GM18499 (cell line): ENCODE measurements around the gene EFNA2.
"Not testable (repeated sequence)": the region's sequence is repeated elsewhere in the genome, so short reads cannot be mapped to it uniquely, and the experiment has no call there.

Source experiments
- ATAC-seq: cut with Tn5 transposase; IDR thresholded peaks from one replicate; pipeline ENCODE4 v1.9.1; 2021; ENCODE audit warnings: moderate number of reproducible peaks; ENCODE audit not compliant: insufficient read depth, unreplicated experiment

The EFNA2 gene

GRCh38 chr19:1294688-1295087 lies 9.0 kb downstream of the EFNA2 start:
- ATAC-seq = no peak

GRCh38 chr19:1295169-1296012 lies 9.7 kb downstream of the EFNA2 start:
- no peak for ATAC-seq

GRCh38 chr19:1296078-1296477 lies 10.4 kb downstream of the EFNA2 start:
- no peak for ATAC-seq

GRCh38 chr19:1296575-1297271 lies 11.1 kb downstream of the EFNA2 start:
- ATAC-seq = no peak

- ATAC-seq = no peak
These were observed 12.6 kb downstream of the EFNA2 start for GRCh38 chr19:1298235-1298634.

GRCh38 chr19:1299801-1300200 lies 14.1 kb downstream of the EFNA2 start:
- ATAC-seq = no peak

GRCh38 chr19:1300744-1301490 lies 15.2 kb downstream of the EFNA2 start:
- no peak for ATAC-seq

GRCh38 chr19:1302533-1303239 lies 17.0 kb downstream of the EFNA2 start:
- no peak for ATAC-seq

- no peak for ATAC-seq
These were observed 18.7 kb downstream of the EFNA2 start for GRCh38 chr19:1304197-1304924.

GRCh38 chr19:1305354-1305753 lies 19.7 kb downstream of the EFNA2 start:
- not testable (repeated sequence) for ATAC-seq

GRCh38 chr19:1307320-1307719 lies 21.6 kb downstream of the EFNA2 start:
- ATAC-seq = no peak

GRCh38 chr19:1307755-1308303 lies 22.2 kb downstream of the EFNA2 start:
- no peak for ATAC-seq

- ATAC-seq = no peak
These were observed 23.0 kb downstream of the EFNA2 start for GRCh38 chr19:1308718-1309117.

- ATAC-seq = no peak
These were observed 24.5 kb downstream of the EFNA2 start for GRCh38 chr19:1309977-1310852.

- ATAC-seq = no peak
These were observed 25.1 kb downstream of the EFNA2 start for GRCh38 chr19:1310853-1311180.

GRCh38 chr19:1311543-1312091 lies 25.9 kb downstream of the EFNA2 start:
- no peak for ATAC-seq

- no peak for ATAC-seq
These were observed 27.4 kb downstream of the EFNA2 start for GRCh38 chr19:1312767-1313694.
